ENCODE measurements around the gene C12orf50. TPM values are rescaled to one million over a fixed set of nuclear protein-coding genes. Genes with fewer than 3 reads are reported as not detected.

The C12orf50 gene
- total RNA-seq, 6 experiments from 2014 or later = not detected

- Histone ChIP-seq H3K9me3 (no peaks in the 10 kb centered on the region), H3K27me3 (no peaks in the 10 kb centered on the region), H3K27ac (no peak overlapping the region), H3K4me1 (no peaks in the 10 kb centered on the region), H3K36me3 (peaks cover 0 to 4% (median 0%) of the 10 kb centered on the region in 4 donors), H3K4me3 (no peak overlapping the region)
- ATAC-seq (no peak), DNase-seq (no peak)
- TF ChIP-seq POLR2A (IDR thresholded peaks at IDR 0.05) = no peak
- TF ChIP-seq, protein P1, sequence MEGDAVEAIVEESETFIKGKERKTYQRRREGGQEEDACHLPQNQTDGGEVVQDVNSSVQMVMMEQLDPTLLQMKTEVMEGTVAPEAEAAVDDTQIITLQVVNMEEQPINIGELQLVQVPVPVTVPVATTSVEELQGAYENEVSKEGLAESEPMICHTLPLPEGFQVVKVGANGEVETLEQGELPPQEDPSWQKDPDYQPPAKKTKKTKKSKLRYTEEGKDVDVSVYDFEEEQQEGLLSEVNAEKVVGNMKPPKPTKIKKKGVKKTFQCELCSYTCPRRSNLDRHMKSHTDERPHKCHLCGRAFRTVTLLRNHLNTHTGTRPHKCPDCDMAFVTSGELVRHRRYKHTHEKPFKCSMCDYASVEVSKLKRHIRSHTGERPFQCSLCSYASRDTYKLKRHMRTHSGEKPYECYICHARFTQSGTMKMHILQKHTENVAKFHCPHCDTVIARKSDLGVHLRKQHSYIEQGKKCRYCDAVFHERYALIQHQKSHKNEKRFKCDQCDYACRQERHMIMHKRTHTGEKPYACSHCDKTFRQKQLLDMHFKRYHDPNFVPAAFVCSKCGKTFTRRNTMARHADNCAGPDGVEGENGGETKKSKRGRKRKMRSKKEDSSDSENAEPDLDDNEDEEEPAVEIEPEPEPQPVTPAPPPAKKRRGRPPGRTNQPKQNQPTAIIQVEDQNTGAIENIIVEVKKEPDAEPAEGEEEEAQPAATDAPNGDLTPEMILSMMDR (IDR thresholded peaks at IDR 0.05) = no peak
- intact Hi-C loops (cut with DNase I) = no loop called here
- WGBS (ENCODE audit: insufficient coverage, low coverage, low lambda C conversion rate, missing lambda C conversion rate) = 77% methylated on average over 1 of the region's 1 CpG
Observed at GRCh38 chr12:88058719-88059077, 29.5 kb upstream of the C12orf50 start.

- WGBS (ENCODE audit: insufficient coverage, low coverage, low lambda C conversion rate, missing lambda C conversion rate) = 95% methylated on average over 4 of the region's 4 CpGs
- Histone ChIP-seq H3K27me3 (no peaks in the 10 kb centered on the region), H3K27ac (no peak overlapping the region), H3K4me1 (no peaks in the 10 kb centered on the region), H3K36me3 (peaks cover 0 to 4% (median 0%) of the 10 kb centered on the region in 4 donors), H3K4me3 (no peak overlapping the region), H3K9me3 (no peaks in the 10 kb centered on the region)
- ATAC-seq (no peak), DNase-seq (no peak)
- intact Hi-C loops (cut with DNase I) = no loop called here
- TF ChIP-seq POLR2A (IDR thresholded peaks at IDR 0.05) = no peak
- TF ChIP-seq, protein P1 (IDR thresholded peaks at IDR 0.05) = no peak
Observed at GRCh38 chr12:88057994-88058718, 29.0 kb upstream of the C12orf50 start.

GRCh38 chr12:88056571-88056970 lies 27.4 kb upstream of the C12orf50 start:
- Histone ChIP-seq H3K27ac (no peak overlapping the region), H3K27me3 (no peaks in the 10 kb centered on the region), H3K36me3 (peaks cover 0 to 4% (median 0%) of the 10 kb centered on the region in 4 donors), H3K4me1 (no peaks in the 10 kb centered on the region), H3K4me3 (no peak overlapping the region), H3K9me3 (no peaks in the 10 kb centered on the region)
- TF ChIP-seq, protein P1 (IDR thresholded peaks at IDR 0.05) = no peak
- TF ChIP-seq POLR2A (IDR thresholded peaks at IDR 0.05) = no peak
- DNase-seq (no peak), ATAC-seq (no peak)
- intact Hi-C loops (cut with DNase I) = no loop called here
- 88% methylated on average over 2 of the region's 2 CpGs for WGBS (ENCODE audit: insufficient coverage, low coverage, low lambda C conversion rate, missing lambda C conversion rate)

DNA sequence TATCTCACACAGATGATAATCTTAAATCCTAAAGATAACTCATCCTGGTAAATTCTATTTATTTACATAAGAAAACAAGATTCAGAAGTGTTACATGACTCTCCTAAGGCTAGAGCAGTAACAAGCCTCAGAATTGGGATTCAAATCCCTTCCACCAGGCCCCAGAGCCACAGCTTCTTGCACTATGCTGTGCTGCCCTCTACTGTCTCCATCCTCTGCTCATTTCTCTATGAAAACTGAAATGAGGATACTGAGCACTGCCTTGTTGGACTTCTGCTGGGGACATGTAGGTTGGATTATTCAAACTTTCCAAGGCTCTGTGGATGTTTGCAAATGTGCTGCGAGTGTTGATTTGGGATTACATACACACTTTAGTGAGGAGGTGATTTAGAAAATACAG lies 23.5 kb upstream of the C12orf50 start:
- Histone ChIP-seq H3K9me3 (no peaks in the 10 kb centered on the region), H3K27ac (no peak overlapping the region), H3K36me3 (peaks cover 0 to 21% (median 8%) of the 10 kb centered on the region in 4 donors), H3K4me1 (no peaks in the 10 kb centered on the region), H3K27me3 (no peaks in the 10 kb centered on the region), H3K4me3 (no peak overlapping the region)
- WGBS (ENCODE audit: insufficient coverage, low coverage, low lambda C conversion rate, missing lambda C conversion rate) = 79% methylated on average over 1 of the region's 1 CpG
- peak; percentile 90 to 95 (median 92) for ATAC-seq
- intact Hi-C loops (cut with DNase I) = no loop called here
- TF ChIP-seq, protein P1 (IDR thresholded peaks at IDR 0.05) = peak; percentile 41 to 64 (median 58)
- TF ChIP-seq POLR2A (IDR thresholded peaks at IDR 0.05) = no peak
- peak in 2 of 3 donors; percentile 26 to 51 for DNase-seq
